H1 (cell line): ENCODE data around the gene ACTL8. TPM values are rescaled to one million over a fixed set of nuclear protein-coding genes. Genes with fewer than 3 reads are reported as not detected.

Experiments used
- ATF2 ChIP-seq: IDR thresholded peaks from 2 replicates; pipeline ENCODE4 v1.6.1; 2012; ENCODE audit warnings: low read length, inconsistent platforms
- KDM1A ChIP-seq: fragments of 200-600, 300-600 bp; sonication (generic); IDR thresholded peaks from 2 replicates; pipeline ENCODE4 v1.7.1; 2016; ENCODE audit warnings: mild to moderate bottlenecking, low read length, borderline replicate concordance
- SP1 ChIP-seq: IDR thresholded peaks from 2 replicates; pipeline ENCODE4 v1.6.1; 2011; ENCODE audit warnings: low read depth, low read length
- polyA plus RNA-seq, 7 experiments: library from polyadenylated mRNA; depleted of rRNA in 3 of 7; stranded (reverse) in 5 of 7; unstranded in 2 of 7; fragments of >200 nt in 5 of 7; fragments of 200-250 nt in 2 of 7; gene quantifications; 1 replicate in 5 of 7; 2 replicates in 1 of 7; 4 replicates in 1 of 7; pipeline versions ENCODE4 v1.2.1 to v1.2.3, GENCODE V29; 2011 to 2013; ENCODE audit warnings: missing spikeins in 2 of 7, mixed read lengths in 2 of 7
- total RNA-seq: library from RNA; stranded (reverse); fragmentation: NEBNext Ultra II Directional; extraction: Animal tissue kit (Norgen Biotek cat#: 25700); gene quantifications from 2 replicates; pipeline ENCODE4 v1.2.1, GENCODE V29; 2021

ACTL8 gene
- total and polyA plus RNA-seq, 2 of the 8 experiments (the other 6 are each of a cell fraction or from before 2014, with no cell fraction given) = 0.33 to 0.47 TPM

DNA sequence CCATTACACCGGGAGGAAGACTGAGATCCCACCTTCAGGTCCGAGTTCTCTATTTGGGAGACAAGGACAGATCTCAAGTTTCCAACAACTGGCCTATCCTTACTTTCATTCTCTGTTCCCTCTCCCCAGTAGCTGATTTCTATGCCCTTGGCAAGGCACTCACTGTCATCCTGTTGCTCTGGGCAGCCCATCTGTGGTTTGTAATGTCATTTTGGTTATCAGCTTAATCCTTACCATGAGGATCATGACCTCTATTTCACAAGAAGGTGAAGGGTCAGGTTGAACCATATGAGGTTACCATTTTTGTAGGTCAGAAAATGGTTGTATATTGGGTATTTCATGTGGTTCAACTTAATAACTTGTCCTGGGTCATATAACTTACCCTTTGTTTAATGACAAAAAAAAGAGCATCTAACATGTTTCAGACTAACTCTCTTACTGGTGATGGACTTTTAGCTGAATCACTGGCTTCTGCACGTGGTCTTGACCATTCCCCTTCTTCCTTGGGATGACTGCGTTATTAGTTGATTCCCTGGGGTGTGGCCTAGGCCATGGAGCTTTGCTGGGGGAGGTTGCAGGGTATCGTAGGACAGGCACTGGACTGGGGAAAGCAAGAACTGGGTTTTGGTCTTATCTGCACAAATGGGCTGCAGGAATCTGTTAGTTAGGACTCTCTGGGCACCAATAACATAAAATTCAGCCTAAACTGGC, 120.2 kb downstream of the ACTL8 start (continued):
- TF ChIP-seq KDM1A (no peak), SP1 (no peak), ATF2 (no peak)
